H1 (cell line): Measurements from ENCODE around the gene DDI2. TPM values are rescaled to one million over a fixed set of nuclear protein-coding genes. Genes with fewer than 3 reads are reported as not detected.
"Not testable (repeated sequence)": the region's sequence is repeated elsewhere in the genome, so short reads cannot be mapped to it uniquely, and the experiment has no call there.

Experiments used
- CTCF ChIA-PET: fragments of 300-600 bp; sonication (Branson Sonifier 250); formaldehyde crosslinking; loops from one replicate; lab custom pipeline; 2021; ENCODE audit not compliant: partially characterized antibody; lab: Charles Lee
- POLR2A ChIA-PET: fragments of 300-600 bp; sonication (Branson Sonifier 250); formaldehyde crosslinking; loops from one replicate; lab custom pipeline; 2021; ENCODE audit warnings: inconsistent platforms; ENCODE audit not compliant: partially characterized antibody; lab: Charles Lee
- DNase-seq, 2 experiments: peaks; one replicate each; pipeline versions ENCODE4 v3.0.0 to v3.0.0-alpha.2; 2010 to 2022; ENCODE audit warnings: low spot score in 2 of 2, low read depth in 1 of 2, mixed read lengths in 1 of 2
- FAIRE-seq: peaks from 2 replicates; lab custom pipeline; 2011; peaks lifted over from hg19 to GRCh38; lab: Jason Lieb, UNC
- H2AFZ ChIP-seq: 2 replicates; pipeline ENCODE4 v1.8.1; 2012; ENCODE audit warnings: low read length, inconsistent platforms
- H2AK5ac ChIP-seq: 2 replicates; pipeline ENCODE4 v1.6.1; 2013; ENCODE audit warnings: low read depth, low read length
- H2BK120ac ChIP-seq: replicated peaks from 2 replicates; pipeline ENCODE3; 2013; ENCODE audit warnings: low read depth, low read length, inconsistent platforms
- H2BK12ac ChIP-seq: 2 replicates; pipeline ENCODE4 v1.6.1; 2013; ENCODE audit warnings: low read depth, low read length
- H2BK15ac ChIP-seq: 2 replicates; pipeline ENCODE4 v1.6.1; 2013; ENCODE audit warnings: low read length
- H2BK20ac ChIP-seq: 2 replicates; pipeline ENCODE4 v1.6.1; 2013; ENCODE audit warnings: low read length
- H2BK5ac ChIP-seq: 2 replicates; pipeline ENCODE4 v1.6.1; 2013; ENCODE audit warnings: low read depth, low read length
- H3K14ac ChIP-seq: 2 replicates; pipeline ENCODE4 v1.6.1; 2013; ENCODE audit warnings: inconsistent platforms; ENCODE audit not compliant: insufficient read length
- H3K18ac ChIP-seq: 2 replicates; pipeline ENCODE4 v1.6.1; 2013; ENCODE audit warnings: low read length; ENCODE audit errors: extremely low read depth
- H3K23ac ChIP-seq: 2 replicates; pipeline ENCODE4 v1.6.1; 2013; ENCODE audit warnings: inconsistent platforms; ENCODE audit not compliant: insufficient read length
- H3K23me2 ChIP-seq: 2 replicates; pipeline ENCODE4 v1.6.1; 2013; ENCODE audit warnings: low read depth, low read length
- H3K27ac ChIP-seq: 2 replicates; pipeline ENCODE4 v1.6.1; 2011; ENCODE audit warnings: low read depth, low read length, inconsistent platforms
- H3K27me3 ChIP-seq, 4 experiments: replicated peaks in 1 of 4; 1 replicate in 1 of 4; 2 replicates in 3 of 4; pipeline versions ENCODE4 v1.6.1 to v1.8.1; 2011 to 2013; ENCODE audit warnings: low read length in 3 of 4, mild to moderate bottlenecking in 3 of 4, inconsistent platforms in 2 of 4, mixed read lengths in 2 of 4, moderate library complexity in 1 of 4; ENCODE audit not compliant: control insufficient read depth in 3 of 4, insufficient read depth in 3 of 4; ENCODE audit errors: extremely low read depth in 1 of 4
- H3K36me3 ChIP-seq, 4 experiments: 2 replicates each; pipeline versions ENCODE4 v1.6.1 to v1.8.1; 2011 to 2013; ENCODE audit warnings: mild to moderate bottlenecking in 4 of 4, low read length in 3 of 4, moderate library complexity in 2 of 4, control low read depth in 1 of 4, inconsistent platforms in 1 of 4; ENCODE audit not compliant: insufficient read depth in 4 of 4, control insufficient read depth in 2 of 4
- H3K4ac ChIP-seq: replicated peaks from 2 replicates; pipeline ENCODE3; 2013; ENCODE audit warnings: low read length, low read depth, mixed read lengths, inconsistent platforms; ENCODE audit not compliant: insufficient read length
- H3K4me1 ChIP-seq, 4 experiments: replicated peaks in 1 of 4; 1 replicate in 1 of 4; 2 replicates in 3 of 4; pipeline versions ENCODE4 v1.6.1 to v1.8.1; 2011 to 2013; ENCODE audit warnings: low read length in 3 of 4, inconsistent platforms in 2 of 4, mixed read lengths in 1 of 4; ENCODE audit not compliant: insufficient read depth in 4 of 4, control insufficient read depth in 3 of 4
- H3K4me2 ChIP-seq, 2 experiments: 2 replicates each; pipeline versions ENCODE4 v1.6.1 to v1.8.1; 2011 to 2013; ENCODE audit warnings: low read depth in 2 of 2, low read length in 2 of 2, control low read depth in 1 of 2, inconsistent platforms in 1 of 2, mild to moderate bottlenecking in 1 of 2; ENCODE audit not compliant: insufficient read depth in 1 of 2
- H3K4me3 ChIP-seq, 4 experiments: fragments of 200-600, 300-600 bp in 1 of 4; sonication (generic), shearing (Covaris generic), sonication (Bioruptor Twin) in 1 of 4; 2 replicates each; pipeline versions ENCODE4 v1.5.1 to v1.8.1; 2011 to 2016; ENCODE audit warnings: low read length in 4 of 4, low read depth in 3 of 4, control low read depth in 2 of 4, inconsistent platforms in 2 of 4, mild to moderate bottlenecking in 2 of 4, mixed read lengths in 1 of 4, moderate library complexity in 1 of 4; ENCODE audit not compliant: insufficient read depth in 2 of 4; ENCODE audit errors: extremely low read depth in 1 of 4
- H3K56ac ChIP-seq: replicated peaks from 2 replicates; pipeline ENCODE3; 2013; ENCODE audit warnings: low read depth, mild to moderate bottlenecking, mixed read lengths, low read length, inconsistent platforms; ENCODE audit not compliant: insufficient read length
- H3K79me1 ChIP-seq: 2 replicates; pipeline ENCODE4 v1.6.1; 2013; ENCODE audit warnings: low read depth, low read length, control low read depth
- H3K79me2 ChIP-seq, 2 experiments: 2 replicates each; pipeline versions ENCODE4 v1.6.1 to v1.8.1; 2012 to 2013; ENCODE audit warnings: low read length in 2 of 2, mild to moderate bottlenecking in 2 of 2, inconsistent platforms in 1 of 2; ENCODE audit not compliant: insufficient read depth in 2 of 2, control insufficient read depth in 1 of 2
- H3K9ac ChIP-seq, 4 experiments: replicated peaks in 1 of 4; 1 replicate in 1 of 4; 2 replicates in 3 of 4; pipeline versions ENCODE4 v1.6.1 to v1.8.1; 2011 to 2013; ENCODE audit warnings: low read depth in 3 of 4, low read length in 3 of 4, control low read depth in 2 of 4, mild to moderate bottlenecking in 2 of 4, moderate library complexity in 2 of 4, inconsistent platforms in 1 of 4; ENCODE audit errors: extremely low read depth in 1 of 4
- H3K9me3 ChIP-seq, 2 experiments: 2 replicates each; pipeline versions ENCODE4 v1.6.1 to v1.8.1; 2012 to 2013; ENCODE audit warnings: mild to moderate bottlenecking in 2 of 2, moderate library complexity in 2 of 2, control low read depth in 1 of 2, inconsistent platforms in 1 of 2, low read depth in 1 of 2, low read length in 1 of 2, mixed read lengths in 1 of 2; ENCODE audit not compliant: insufficient read depth in 2 of 2
- H4K20me1 ChIP-seq, 2 experiments: replicated peaks in 1 of 2; 2 replicates each; pipeline versions ENCODE3 to v1.8.1; 2011 to 2013; ENCODE audit warnings: inconsistent platforms in 2 of 2, low read length in 2 of 2, mild to moderate bottlenecking in 1 of 2; ENCODE audit not compliant: insufficient read depth in 2 of 2, control insufficient read depth in 1 of 2
- H4K5ac ChIP-seq: 2 replicates; pipeline ENCODE4 v1.6.1; 2013; ENCODE audit warnings: low read length, low read depth, mixed read lengths, inconsistent platforms; ENCODE audit not compliant: insufficient read length
- H4K8ac ChIP-seq: 2 replicates; pipeline ENCODE4 v1.8.0; 2013; ENCODE audit warnings: mild to moderate bottlenecking, moderate library complexity, low read length, inconsistent platforms; ENCODE audit not compliant: insufficient read depth; ENCODE audit errors: extremely low read depth
- H4K91ac ChIP-seq: replicated peaks from 2 replicates; pipeline ENCODE3; 2013; ENCODE audit warnings: low read length, mixed read lengths, inconsistent platforms; ENCODE audit not compliant: insufficient read length
- WGBS, 2 experiments: shearing (Covaris generic) in 1 of 2; methylation state at CpG; one replicate each; pipeline versions ENCODE4 v1.1.6 to v1.1.7; 2013 to 2015; ENCODE audit warnings: low lambda C conversion rate in 2 of 2, mixed read lengths in 2 of 2, inconsistent platforms in 1 of 2, low coverage in 1 of 2, missing lambda C conversion rate in 1 of 2; ENCODE audit not compliant: insufficient replicate concordance in 2 of 2, insufficient coverage in 1 of 2, insufficient read length in 1 of 2; ENCODE audit errors: extremely low coverage in 1 of 2, missing lambda C conversion rate in 1 of 2; 5-methylcytosine and 5-hydroxymethylcytosine counted together
- polyA plus RNA-seq, 7 experiments: library from polyadenylated mRNA; depleted of rRNA in 3 of 7; stranded (reverse) in 5 of 7; unstranded in 2 of 7; fragments of >200 nt in 5 of 7; fragments of 200-250 nt in 2 of 7; gene quantifications; 1 replicate in 5 of 7; 2 replicates in 1 of 7; 4 replicates in 1 of 7; pipeline versions ENCODE4 v1.2.1 to v1.2.3, GENCODE V29; 2011 to 2013; ENCODE audit warnings: missing spikeins in 2 of 7, mixed read lengths in 2 of 7
- total RNA-seq: library from RNA; stranded (reverse); fragmentation: NEBNext Ultra II Directional; extraction: Animal tissue kit (Norgen Biotek cat#: 25700); gene quantifications from 2 replicates; pipeline ENCODE4 v1.2.1, GENCODE V29; 2021

The DDI2 gene
- total and polyA plus RNA-seq, 2 of the 8 experiments (the other 6 are each of a cell fraction or from before 2014, with no cell fraction given) = 7.7 to 38.3 TPM

DNA sequence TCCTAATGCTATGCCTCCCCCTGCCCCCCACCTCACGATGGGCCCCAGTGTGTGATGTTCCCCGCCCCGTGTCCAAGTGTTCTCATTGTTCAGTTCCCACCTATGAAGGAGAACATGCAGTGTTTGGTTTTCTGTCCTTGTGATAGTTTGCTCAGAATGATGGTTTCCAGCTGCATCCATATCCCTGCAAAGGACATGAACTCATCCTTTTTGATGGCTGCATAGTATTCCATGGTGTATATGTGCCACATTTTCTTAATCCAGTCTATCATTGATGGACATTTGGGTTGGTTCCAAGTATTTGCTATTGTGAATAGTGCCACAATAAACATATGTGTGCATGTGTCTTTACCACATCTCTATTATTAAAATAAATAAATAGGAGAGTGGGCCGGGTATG lies 82.1 kb downstream of the DDI2 start:
- POLR2A ChIA-PET, H3K23ac ChIP-seq, H3K9ac ChIP-seq, H3K56ac ChIP-seq, H4K8ac ChIP-seq, H3K79me2 ChIP-seq, H2BK120ac ChIP-seq, H3K23me2 ChIP-seq, H2AFZ ChIP-seq, H3K9me3 ChIP-seq, H3K27ac ChIP-seq, H3K79me1 ChIP-seq, H3K36me3 ChIP-seq, H3K4me1 ChIP-seq, FAIRE-seq, H2BK12ac ChIP-seq, H3K27me3 ChIP-seq, H2BK20ac ChIP-seq, H2BK5ac ChIP-seq, H3K4me2 ChIP-seq, H4K5ac ChIP-seq, H3K18ac ChIP-seq, H4K20me1 ChIP-seq, H4K91ac ChIP-seq, H2BK15ac ChIP-seq, H3K14ac ChIP-seq, DNase-seq, H3K4me3 ChIP-seq, H2AK5ac ChIP-seq, H3K4ac ChIP-seq: not testable (repeated sequence)
- 95% methylated on average over 4 of the region's 4 CpGs; no CpG with 5 or more reads in 1 of the 2 experiments for WGBS, 2 experiments
- CTCF ChIA-PET = interaction anchor here (1.3 kb wide), 1 partner anchor 345 kb away, joined by 3 read pairs; no protein-coding TSS in a partner anchor
